Psoas muscle (tissue), 8 donors: ENCODE results near the gene TACC3. TPM values are rescaled to one million over a fixed set of nuclear protein-coding genes. Genes with fewer than 3 reads are reported as not detected.

ENCODE experiments used
- ATAC-seq, 4 donors: fragments of 200-7000 bp; cut with Tn5 transposase; one replicate each; pipeline ENCODE4 v1.9.1; 2020; ENCODE audit warnings: moderate library complexity in 3 of 4, mild to moderate bottlenecking in 2 of 4
- DNase-seq, 2 donors: peaks; one replicate each; pipeline ENCODE4 v3.0.0-alpha.2; 2020
- H3K27ac ChIP-seq: fragments of 200-600 bp; one replicate; pipeline ENCODE4 v1.8.0; 2022
- H3K27me3 ChIP-seq, 3 donors: fragments of 200-600 bp in 1 of 3; one replicate each; pipeline versions ENCODE4 v1.6.1 to v1.8.0; 2013 to 2022; ENCODE audit warnings: low read length in 2 of 3, mild to moderate bottlenecking in 2 of 3, moderate library complexity in 1 of 3; ENCODE audit not compliant: insufficient read depth in 3 of 3
- H3K36me3 ChIP-seq, 2 donors: fragments of 200-600 bp in 1 of 2; one replicate each; pipeline versions ENCODE4 v1.6.1 to v1.8.0; 2013 to 2022; ENCODE audit warnings: low read depth in 1 of 2, mild to moderate bottlenecking in 1 of 2, moderate library complexity in 1 of 2; ENCODE audit not compliant: insufficient read depth in 1 of 2
- H3K4me1 ChIP-seq: fragments of 200-600 bp; one replicate; pipeline ENCODE4 v1.8.0; 2022
- H3K4me3 ChIP-seq: fragments of 200-600 bp; one replicate; pipeline ENCODE4 v1.8.0; 2022; ENCODE audit warnings: mild to moderate bottlenecking
- H3K9me3 ChIP-seq: fragments of 200-600 bp; one replicate; pipeline ENCODE4 v1.8.0; 2022
- WGBS, 3 donors: extraction: QIAGEN DNeasy Blood & Tissue Kit; methylation state at CpG; one replicate each; pipeline versions ENCODE4 v1.1.6 to v1.1.7; 2013; 5-methylcytosine and 5-hydroxymethylcytosine counted together
- intact Hi-C, 2 donors: fragments of 100-400 bp; cut with DNase I; formaldehyde crosslinking; loops; one replicate each; pipeline versions ENCODE4 v1.11.0 to v1.14.2; 2022
- polyA plus RNA-seq, 3 donors: library from polyadenylated mRNA; stranded (reverse); fragments of 200-250 nt; gene quantifications; one replicate each; pipeline ENCODE4 v1.2.3, GENCODE V29; 2013
- total RNA-seq, 4 donors: library from RNA; stranded (reverse); fragmentation: NEBNext Ultra II Directional in 2 of 4; extraction: Animal tissue kit (Norgen Biotek cat#: 25700) in 2 of 4; gene quantifications; one replicate each; pipeline versions ENCODE4 v1.2.1 to v1.2.4, GENCODE V29; 2021 to 2023
- TF ChIP-seq, protein P1 (sequence below): fragments of 200-600 bp; IDR thresholded peaks from one replicate; pipeline ENCODE4 v1.8.0; 2022; ENCODE audit warnings: antibody characterized with exemption
- donor health status: healthy with polysubstance abuse.
- donor health status: DM: no; HTN: no; CAD: no; lungs with moderate emphysema.
- donor health status: Bipolar disorder and iron deficiency.
- donor health status: healthy.
- donor health status: DM: yes; HTN: yes; CAD: no.
- donor health status: DM: no; HTN: no; CAD: no.
- donor health status: DM: no; HTN: no; CAD: no.
- donor health status: DM: yes; HTN: yes; CAD: no.

Gene TACC3
- total and polyA plus RNA-seq, 7 donors, result 2.2 to 4.8 (median 2.9) TPM

- no peak overlapping the region for H3K4me3 ChIP-seq
- TF ChIP-seq, protein P1, sequence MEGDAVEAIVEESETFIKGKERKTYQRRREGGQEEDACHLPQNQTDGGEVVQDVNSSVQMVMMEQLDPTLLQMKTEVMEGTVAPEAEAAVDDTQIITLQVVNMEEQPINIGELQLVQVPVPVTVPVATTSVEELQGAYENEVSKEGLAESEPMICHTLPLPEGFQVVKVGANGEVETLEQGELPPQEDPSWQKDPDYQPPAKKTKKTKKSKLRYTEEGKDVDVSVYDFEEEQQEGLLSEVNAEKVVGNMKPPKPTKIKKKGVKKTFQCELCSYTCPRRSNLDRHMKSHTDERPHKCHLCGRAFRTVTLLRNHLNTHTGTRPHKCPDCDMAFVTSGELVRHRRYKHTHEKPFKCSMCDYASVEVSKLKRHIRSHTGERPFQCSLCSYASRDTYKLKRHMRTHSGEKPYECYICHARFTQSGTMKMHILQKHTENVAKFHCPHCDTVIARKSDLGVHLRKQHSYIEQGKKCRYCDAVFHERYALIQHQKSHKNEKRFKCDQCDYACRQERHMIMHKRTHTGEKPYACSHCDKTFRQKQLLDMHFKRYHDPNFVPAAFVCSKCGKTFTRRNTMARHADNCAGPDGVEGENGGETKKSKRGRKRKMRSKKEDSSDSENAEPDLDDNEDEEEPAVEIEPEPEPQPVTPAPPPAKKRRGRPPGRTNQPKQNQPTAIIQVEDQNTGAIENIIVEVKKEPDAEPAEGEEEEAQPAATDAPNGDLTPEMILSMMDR, result no peak
- H3K9me3 ChIP-seq, result no peaks in the 10 kb centered on the region
- intact Hi-C loops, result no loop called here
- ATAC-seq (no peak), DNase-seq (no peak)
- H3K36me3 ChIP-seq, result peaks cover 4 to 72% of the 10 kb centered on the region in 2 donors
- 81 to 84% (median 83%) methylated on average over 10 of the region's 10 CpGs for WGBS, 3 donors
- H3K27me3 ChIP-seq, result no peaks in the 10 kb centered on the region
- no peak overlapping the region for H3K27ac ChIP-seq
- H3K4me1 ChIP-seq, result no peaks in the 10 kb centered on the region
These were observed 11.6 kb downstream of the TACC3 start for GRCh38 chr4:1732911-1733310.

- peaks cover 7 to 72% of the 10 kb centered on the region in 2 donors for H3K36me3 ChIP-seq
- no peak overlapping the region for H3K27ac ChIP-seq
- 91 to 95% (median 94%) methylated on average over 20 of the region's 20 CpGs for WGBS, 3 donors
- H3K4me3 ChIP-seq, result no peak overlapping the region
- TF ChIP-seq, protein P1, result no peak
- ATAC-seq (no peak), DNase-seq (no peak)
- intact Hi-C loops, result no loop called here
- H3K9me3 ChIP-seq, result peaks cover 4% of the 10 kb centered on the region
- H3K4me1 ChIP-seq, result no peaks in the 10 kb centered on the region
- H3K27me3 ChIP-seq, result no peaks in the 10 kb centered on the region
These were observed 13.9 kb downstream of the TACC3 start for GRCh38 chr4:1735215-1735614.

DNA sequence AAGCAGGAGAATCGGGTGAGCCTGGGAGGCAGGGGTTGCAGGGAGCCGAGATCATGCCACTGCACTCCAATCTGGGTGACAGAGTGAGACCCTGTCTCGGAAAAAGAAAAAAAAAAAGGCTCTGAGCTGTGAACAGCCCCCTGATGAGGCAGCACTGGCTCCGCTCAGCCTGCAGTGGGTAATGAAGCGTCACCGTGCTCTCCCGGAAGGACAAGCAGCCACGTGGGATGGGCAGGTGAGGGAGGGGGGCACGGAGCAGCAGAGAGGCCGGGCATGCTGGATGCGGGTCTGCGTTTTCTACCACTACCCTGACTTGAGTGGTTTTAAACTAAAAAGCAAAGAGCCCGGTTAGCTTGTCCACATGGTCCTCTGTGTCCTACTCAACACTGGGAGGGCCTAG, 15.5 kb downstream of the TACC3 start:
- no peak for DNase-seq
- TF ChIP-seq, protein P1, result no peak
- Histone ChIP-seq H3K27ac (no peak overlapping the region), H3K36me3 (peaks cover 11 to 75% of the 10 kb centered on the region in 2 donors), H3K9me3 (peaks cover 4% of the 10 kb centered on the region), H3K4me1 (no peaks in the 10 kb centered on the region), H3K27me3 (no peaks in the 10 kb centered on the region), H3K4me3 (no peak overlapping the region)
- intact Hi-C loops, result no loop called here
- no peak for ATAC-seq
- 91 to 97% (median 95%) methylated on average over 13 of the region's 13 CpGs for WGBS, 3 donors

GRCh38 chr4:1737666-1738065, 16.3 kb downstream of the TACC3 start:
- intact Hi-C loops, result no loop called here
- 97 to 99% (median 98%) methylated on average over 13 to 15 of the region's 15 CpGs for WGBS, 3 donors
- H3K27ac ChIP-seq, result no peak overlapping the region
- TF ChIP-seq, protein P1, result no peak
- no peak overlapping the region for H3K4me3 ChIP-seq
- DNase-seq (no peak), ATAC-seq (no peak)
- no peaks in the 10 kb centered on the region for H3K4me1 ChIP-seq
- H3K9me3 ChIP-seq, result peaks cover 4% of the 10 kb centered on the region
- no peaks in the 10 kb centered on the region for H3K27me3 ChIP-seq
- H3K36me3 ChIP-seq, result peaks cover 8 to 71% of the 10 kb centered on the region in 2 donors

DNA sequence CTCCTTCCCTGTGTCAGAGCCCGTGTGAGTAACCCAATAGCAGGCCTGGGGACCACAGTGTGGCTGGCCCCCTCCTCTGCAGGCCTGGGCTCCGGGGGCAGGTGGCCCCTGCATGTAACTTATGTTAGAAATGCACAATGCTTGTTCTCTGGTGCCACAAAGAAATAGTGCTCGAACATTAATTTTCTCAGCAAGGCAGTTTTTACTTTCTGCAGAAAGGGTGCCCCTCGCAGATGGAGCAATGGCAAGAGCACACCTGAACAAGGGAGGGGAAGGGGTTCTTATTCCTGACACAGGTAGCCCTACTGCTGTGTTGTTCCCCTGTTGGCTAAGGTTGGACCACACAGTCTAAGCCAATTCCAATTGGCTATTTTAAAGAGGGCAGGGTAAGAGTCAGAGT, 17.1 kb downstream of the TACC3 start:
- Histone ChIP-seq H3K4me3 (no peak overlapping the region), H3K27me3 (no peaks in the 10 kb centered on the region), H3K9me3 (peaks cover 4% of the 10 kb centered on the region), H3K27ac (no peak overlapping the region), H3K36me3 (peaks cover 7 to 63% of the 10 kb centered on the region in 2 donors), H3K4me1 (no peaks in the 10 kb centered on the region)
- 97 to 99% (median 98%) methylated on average over 4 of the region's 4 CpGs for WGBS, 3 donors
- DNase-seq (no peak), ATAC-seq (no peak)
- TF ChIP-seq, protein P1, result no peak
- intact Hi-C loops, result no loop called here
